ENCODE results near the gene TMC4. TPM values are rescaled to one million over a fixed set of nuclear protein-coding genes. Genes with fewer than 3 reads are reported as not detected.
"Not testable (repeated sequence)": the region's sequence is repeated elsewhere in the genome, so short reads cannot be mapped to it uniquely, and the experiment has no call there.

The TMC4 gene
- total and polyA plus RNA-seq, 2 experiments from 2014 or later: 2.3 to 7.8 TPM

- TF ChIP-seq, protein P1, sequence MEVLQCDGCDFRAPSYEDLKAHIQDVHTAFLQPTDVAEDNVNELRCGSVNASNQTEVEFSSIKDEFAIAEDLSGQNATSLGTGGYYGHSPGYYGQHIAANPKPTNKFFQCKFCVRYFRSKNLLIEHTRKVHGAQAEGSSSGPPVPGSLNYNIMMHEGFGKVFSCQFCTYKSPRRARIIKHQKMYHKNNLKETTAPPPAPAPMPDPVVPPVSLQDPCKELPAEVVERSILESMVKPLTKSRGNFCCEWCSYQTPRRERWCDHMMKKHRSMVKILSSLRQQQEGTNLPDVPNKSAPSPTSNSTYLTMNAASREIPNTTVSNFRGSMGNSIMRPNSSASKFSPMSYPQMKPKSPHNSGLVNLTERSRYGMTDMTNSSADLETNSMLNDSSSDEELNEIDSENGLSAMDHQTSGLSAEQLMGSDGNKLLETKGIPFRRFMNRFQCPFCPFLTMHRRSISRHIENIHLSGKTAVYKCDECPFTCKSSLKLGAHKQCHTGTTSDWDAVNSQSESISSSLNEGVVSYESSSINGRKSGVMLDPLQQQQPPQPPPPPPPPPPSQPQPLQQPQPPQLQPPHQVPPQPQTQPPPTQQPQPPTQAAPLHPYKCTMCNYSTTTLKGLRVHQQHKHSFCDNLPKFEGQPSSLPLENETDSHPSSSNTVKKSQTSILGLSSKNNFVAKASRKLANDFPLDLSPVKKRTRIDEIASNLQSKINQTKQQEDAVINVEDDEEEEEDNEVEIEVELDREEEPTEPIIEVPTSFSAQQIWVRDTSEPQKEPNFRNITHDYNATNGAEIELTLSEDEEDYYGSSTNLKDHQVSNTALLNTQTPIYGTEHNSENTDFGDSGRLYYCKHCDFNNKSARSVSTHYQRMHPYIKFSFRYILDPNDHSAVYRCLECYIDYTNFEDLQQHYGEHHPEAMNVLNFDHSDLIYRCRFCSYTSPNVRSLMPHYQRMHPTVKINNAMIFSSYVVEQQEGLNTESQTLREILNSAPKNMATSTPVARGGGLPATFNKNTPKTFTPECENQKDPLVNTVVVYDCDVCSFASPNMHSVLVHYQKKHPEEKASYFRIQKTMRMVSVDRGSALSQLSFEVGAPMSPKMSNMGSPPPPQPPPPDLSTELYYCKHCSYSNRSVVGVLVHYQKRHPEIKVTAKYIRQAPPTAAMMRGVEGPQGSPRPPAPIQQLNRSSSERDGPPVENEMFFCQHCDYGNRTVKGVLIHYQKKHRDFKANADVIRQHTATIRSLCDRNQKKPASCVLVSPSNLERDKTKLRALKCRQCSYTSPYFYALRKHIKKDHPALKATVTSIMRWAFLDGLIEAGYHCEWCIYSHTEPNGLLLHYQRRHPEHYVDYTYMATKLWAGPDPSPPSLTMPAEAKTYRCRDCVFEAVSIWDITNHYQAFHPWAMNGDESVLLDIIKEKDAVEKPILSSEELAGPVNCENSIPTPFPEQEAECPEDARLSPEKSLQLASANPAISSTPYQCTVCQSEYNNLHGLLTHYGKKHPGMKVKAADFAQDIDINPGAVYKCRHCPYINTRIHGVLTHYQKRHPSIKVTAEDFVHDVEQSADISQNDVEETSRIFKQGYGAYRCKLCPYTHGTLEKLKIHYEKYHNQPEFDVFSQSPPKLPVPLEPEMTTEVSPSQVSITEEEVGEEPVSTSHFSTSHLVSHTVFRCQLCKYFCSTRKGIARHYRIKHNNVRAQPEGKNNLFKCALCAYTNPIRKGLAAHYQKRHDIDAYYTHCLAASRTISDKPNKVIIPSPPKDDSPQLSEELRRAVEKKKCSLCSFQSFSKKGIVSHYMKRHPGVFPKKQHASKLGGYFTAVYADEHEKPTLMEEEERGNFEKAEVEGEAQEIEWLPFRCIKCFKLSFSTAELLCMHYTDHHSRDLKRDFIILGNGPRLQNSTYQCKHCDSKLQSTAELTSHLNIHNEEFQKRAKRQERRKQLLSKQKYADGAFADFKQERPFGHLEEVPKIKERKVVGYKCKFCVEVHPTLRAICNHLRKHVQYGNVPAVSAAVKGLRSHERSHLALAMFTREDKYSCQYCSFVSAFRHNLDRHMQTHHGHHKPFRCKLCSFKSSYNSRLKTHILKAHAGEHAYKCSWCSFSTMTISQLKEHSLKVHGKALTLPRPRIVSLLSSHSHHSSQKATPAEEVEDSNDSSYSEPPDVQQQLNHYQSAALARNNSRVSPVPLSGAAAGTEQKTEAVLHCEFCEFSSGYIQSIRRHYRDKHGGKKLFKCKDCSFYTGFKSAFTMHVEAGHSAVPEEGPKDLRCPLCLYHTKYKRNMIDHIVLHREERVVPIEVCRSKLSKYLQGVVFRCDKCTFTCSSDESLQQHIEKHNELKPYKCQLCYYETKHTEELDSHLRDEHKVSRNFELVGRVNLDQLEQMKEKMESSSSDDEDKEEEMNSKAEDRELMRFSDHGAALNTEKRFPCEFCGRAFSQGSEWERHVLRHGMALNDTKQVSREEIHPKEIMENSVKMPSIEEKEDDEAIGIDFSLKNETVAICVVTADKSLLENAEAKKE (CRISPR knock-in tag; IDR thresholded peaks at IDR 0.05): no peak
- TF ChIP-seq STAT1 (IDR thresholded peaks at IDR 0.05; ENCODE audit: unreplicated experiment) (no peak), CREB1 (CRISPR knock-in tag; IDR thresholded peaks at IDR 0.05; ENCODE audit: low read depth) (no peak)
- TF ChIP-seq, protein P2, sequence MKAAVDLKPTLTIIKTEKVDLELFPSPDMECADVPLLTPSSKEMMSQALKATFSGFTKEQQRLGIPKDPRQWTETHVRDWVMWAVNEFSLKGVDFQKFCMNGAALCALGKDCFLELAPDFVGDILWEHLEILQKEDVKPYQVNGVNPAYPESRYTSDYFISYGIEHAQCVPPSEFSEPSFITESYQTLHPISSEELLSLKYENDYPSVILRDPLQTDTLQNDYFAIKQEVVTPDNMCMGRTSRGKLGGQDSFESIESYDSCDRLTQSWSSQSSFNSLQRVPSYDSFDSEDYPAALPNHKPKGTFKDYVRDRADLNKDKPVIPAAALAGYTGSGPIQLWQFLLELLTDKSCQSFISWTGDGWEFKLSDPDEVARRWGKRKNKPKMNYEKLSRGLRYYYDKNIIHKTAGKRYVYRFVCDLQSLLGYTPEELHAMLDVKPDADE (IDR thresholded peaks at IDR 0.05): no peak
Measured at GRCh38 chr19:54216869-54217268, 43.9 kb upstream of the TMC4 start (continued).

GRCh38 chr19:54214734-54215133 lies 41.8 kb upstream of the TMC4 start:
- H3K27ac Mint-ChIP-seq; H3K27me3 ChIP-seq (ENCODE audit: insufficient read depth); H3K4me3 Mint-ChIP-seq; H3K4me3 ChIP-seq; H3K9me3 Mint-ChIP-seq; H3K36me3 ChIP-seq (ENCODE audit: insufficient read depth); H4K20me1 ChIP-seq (replicated peaks; ENCODE audit: insufficient read depth); DNase-seq (ENCODE audit: low spot score); H2AFZ ChIP-seq; ATAC-seq; H3K4me1 Mint-ChIP-seq; H3K4me2 ChIP-seq; H3K27ac ChIP-seq (ENCODE audit: low read depth); H3K79me2 ChIP-seq (replicated peaks; ENCODE audit: insufficient read depth); H3K4me1 ChIP-seq (ENCODE audit: insufficient read depth); H3K9me2 ChIP-seq (ENCODE audit: insufficient read depth); H3F3A ChIP-seq (replicated peaks; ENCODE audit: low read depth): not testable (repeated sequence)
- peaks cover 12% of the 10 kb centered on the region for H3K27me3 Mint-ChIP-seq (ENCODE audit: insufficient read depth, low read depth, poor library complexity)
- peaks cover 36% of the 10 kb centered on the region for H3K36me3 Mint-ChIP-seq (ENCODE audit: low read depth)

- not testable (repeated sequence) for H2AFZ ChIP-seq; DNase-seq (ENCODE audit: low spot score); H3K9me2 ChIP-seq (ENCODE audit: insufficient read depth); H3K79me2 ChIP-seq (replicated peaks; ENCODE audit: insufficient read depth); H3K4me3 Mint-ChIP-seq; H3K9me3 Mint-ChIP-seq; H4K20me1 ChIP-seq (replicated peaks; ENCODE audit: insufficient read depth); H3K27ac Mint-ChIP-seq; H3F3A ChIP-seq (replicated peaks; ENCODE audit: low read depth); H3K4me2 ChIP-seq; H3K4me3 ChIP-seq; H3K27ac ChIP-seq (ENCODE audit: low read depth); ATAC-seq; H3K27me3 ChIP-seq (ENCODE audit: insufficient read depth); H3K4me1 ChIP-seq (ENCODE audit: insufficient read depth); H3K36me3 ChIP-seq (ENCODE audit: insufficient read depth); H3K4me1 Mint-ChIP-seq
- Mint-ChIP-seq H3K36me3 (ENCODE audit: low read depth) (peaks cover 36% of the 10 kb centered on the region), H3K27me3 (ENCODE audit: insufficient read depth, low read depth, poor library complexity) (peaks cover 16% of the 10 kb centered on the region)
Measured at GRCh38 chr19:54214217-54214616, 41.3 kb upstream of the TMC4 start.
